Ascending aorta (tissue), 2 donors: ENCODE results near the gene ANXA6. TPM values are rescaled to one million over a fixed set of nuclear protein-coding genes. Genes with fewer than 3 reads are reported as not detected.

ENCODE experiments used
- DNase-seq, 2 donors: peaks; one replicate each; pipeline ENCODE4 v3.0.0-alpha.2; 2019; ENCODE audit warnings: low spot score in 2 of 2
- H3K27ac ChIP-seq, 2 donors: fragments of 200-600 bp; sonication (generic); one replicate each; pipeline ENCODE4 v1.5.1; 2016 to 2017; ENCODE audit warnings: mild to moderate bottlenecking in 1 of 2
- H3K27me3 ChIP-seq: fragments of 200-600 bp; sonication (generic); one replicate; pipeline ENCODE4 v1.5.1; 2017
- H3K36me3 ChIP-seq, 2 donors: fragments of 200-600 bp; sonication (generic); one replicate each; pipeline ENCODE4 v1.5.1; 2016
- H3K4me1 ChIP-seq, 2 donors: fragments of 200-600 bp; sonication (generic); one replicate each; pipeline ENCODE4 v1.5.1; 2016 to 2017; ENCODE audit warnings: mild to moderate bottlenecking in 1 of 2
- H3K4me3 ChIP-seq, 2 donors: fragments of 200-600 bp; sonication (generic); one replicate each; pipeline ENCODE4 v1.5.1; 2016 to 2017; ENCODE audit warnings: mild to moderate bottlenecking in 1 of 2
- H3K9me3 ChIP-seq, 2 donors: fragments of 200-600 bp; sonication (generic); one replicate each; pipeline ENCODE4 v1.5.1; 2016
- intact Hi-C: fragments of 100-400 bp; cut with DNase I; formaldehyde crosslinking; loops from one replicate; pipeline ENCODE4 v1.15.1; 2023
- total RNA-seq: library from RNA; depleted of rRNA; stranded (reverse); fragments of >200 nt; gene quantifications from one replicate; pipeline ENCODE4 v1.1.0, GENCODE V29; 2016
- TF ChIP-seq, protein P1 (sequence below), 3 experiments: fragments of 200-600 bp in 2 of 3; fragments of 450-650 bp in 1 of 3; sonication (generic) in 2 of 3; IDR thresholded peaks; one replicate each; pipeline ENCODE4 v1.5.1; 2016 to 2019; ENCODE audit warnings: antibody characterized with exemption in 3 of 3, mild to moderate bottlenecking in 1 of 3, moderate library complexity in 1 of 3

Gene ANXA6
- total RNA-seq, 1 donor from 2014 or later, result 334 TPM

DNA sequence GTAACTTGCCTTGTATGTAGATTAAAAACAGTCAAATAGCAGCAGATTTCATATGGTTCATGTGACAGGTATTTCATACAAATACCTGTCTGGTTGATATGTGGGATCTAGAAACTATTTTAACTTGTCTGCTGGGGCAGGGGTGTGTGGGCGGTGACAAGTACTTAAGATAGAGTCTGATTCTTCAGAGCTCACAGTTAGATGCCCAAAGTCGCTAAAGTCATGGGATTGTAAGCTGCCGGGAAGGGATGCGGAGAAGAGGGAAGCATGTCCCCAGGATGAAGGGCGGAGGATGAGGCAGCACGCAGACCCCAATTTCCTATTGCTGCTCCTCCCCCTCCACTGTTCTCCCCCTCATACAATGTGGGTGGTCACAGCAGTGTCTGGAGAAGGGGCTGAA is 13.3 kb downstream of the ANXA6 start:
- Histone ChIP-seq H3K4me1 (peaks cover 0 to 34% of the 10 kb centered on the region in 2 donors), H3K36me3 (peaks cover 20 to 49% of the 10 kb centered on the region in 2 donors), H3K4me3 (no peak overlapping the region), H3K9me3 (no peaks in the 10 kb centered on the region), H3K27ac (no peak overlapping the region), H3K27me3 (no peaks in the 10 kb centered on the region)
- TF ChIP-seq, protein P1, sequence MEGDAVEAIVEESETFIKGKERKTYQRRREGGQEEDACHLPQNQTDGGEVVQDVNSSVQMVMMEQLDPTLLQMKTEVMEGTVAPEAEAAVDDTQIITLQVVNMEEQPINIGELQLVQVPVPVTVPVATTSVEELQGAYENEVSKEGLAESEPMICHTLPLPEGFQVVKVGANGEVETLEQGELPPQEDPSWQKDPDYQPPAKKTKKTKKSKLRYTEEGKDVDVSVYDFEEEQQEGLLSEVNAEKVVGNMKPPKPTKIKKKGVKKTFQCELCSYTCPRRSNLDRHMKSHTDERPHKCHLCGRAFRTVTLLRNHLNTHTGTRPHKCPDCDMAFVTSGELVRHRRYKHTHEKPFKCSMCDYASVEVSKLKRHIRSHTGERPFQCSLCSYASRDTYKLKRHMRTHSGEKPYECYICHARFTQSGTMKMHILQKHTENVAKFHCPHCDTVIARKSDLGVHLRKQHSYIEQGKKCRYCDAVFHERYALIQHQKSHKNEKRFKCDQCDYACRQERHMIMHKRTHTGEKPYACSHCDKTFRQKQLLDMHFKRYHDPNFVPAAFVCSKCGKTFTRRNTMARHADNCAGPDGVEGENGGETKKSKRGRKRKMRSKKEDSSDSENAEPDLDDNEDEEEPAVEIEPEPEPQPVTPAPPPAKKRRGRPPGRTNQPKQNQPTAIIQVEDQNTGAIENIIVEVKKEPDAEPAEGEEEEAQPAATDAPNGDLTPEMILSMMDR (IDR thresholded peaks at IDR 0.05), result no peak
- no peak for DNase-seq
- intact Hi-C loops, result no loop called here

- no peaks in the 10 kb centered on the region for H3K27me3 ChIP-seq
- peaks cover 26 to 55% of the 10 kb centered on the region in 2 donors for H3K36me3 ChIP-seq
These were observed 13.9 kb downstream of the ANXA6 start for GRCh38 chr5:151143645-151144044.

GRCh38 chr5:151142933-151143332 is 14.6 kb downstream of the ANXA6 start:
- peaks cover 0 to 34% of the 10 kb centered on the region in 2 donors for H3K4me1 ChIP-seq
- TF ChIP-seq, protein P1 (IDR thresholded peaks at IDR 0.05), result no peak
- H3K27ac ChIP-seq, result no peak overlapping the region
- H3K36me3 ChIP-seq, result peaks cover 34 to 63% of the 10 kb centered on the region in 2 donors
- no peaks in the 10 kb centered on the region for H3K9me3 ChIP-seq
- no peak overlapping the region for H3K4me3 ChIP-seq
- no peak for DNase-seq
- intact Hi-C loops, result no loop called here
- no peaks in the 10 kb centered on the region for H3K27me3 ChIP-seq

More at GRCh38 chr5:151143645-151144044, 13.9 kb downstream of the ANXA6 start:
- intact Hi-C loops, result no loop called here
- TF ChIP-seq, protein P1 (IDR thresholded peaks at IDR 0.05), result no peak
- Histone ChIP-seq H3K9me3 (no peaks in the 10 kb centered on the region), H3K4me3 (no peak overlapping the region), H3K27ac (no peak overlapping the region), H3K4me1 (peaks cover 0 to 34% of the 10 kb centered on the region in 2 donors)
- no peak for DNase-seq

DNA sequence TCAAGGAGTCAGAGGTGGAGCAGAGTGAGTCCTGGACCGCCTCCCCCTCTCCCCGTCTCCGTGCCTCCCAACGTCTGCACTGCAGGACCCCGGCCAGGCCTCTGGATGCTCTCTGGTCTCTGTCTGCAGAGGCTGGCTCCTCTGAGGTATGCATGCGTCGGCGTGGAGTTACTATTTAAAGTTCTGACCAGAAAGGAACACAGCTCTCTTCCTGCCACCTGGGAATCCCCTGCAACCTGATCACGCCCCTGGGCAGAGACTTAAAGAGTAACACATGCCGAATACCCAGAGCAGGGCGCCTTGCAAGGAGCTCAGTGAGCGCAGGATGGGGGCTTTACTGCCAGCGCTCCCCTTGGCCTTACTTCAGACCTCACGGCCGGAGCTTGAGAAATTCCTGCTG is 16.0 kb downstream of the ANXA6 start:
- no peak for DNase-seq
- Histone ChIP-seq H3K4me3 (peak overlapping the region in 1 of 2 donors; percentile 26), H3K4me1 (peaks cover 0 to 34% of the 10 kb centered on the region in 2 donors), H3K27me3 (no peaks in the 10 kb centered on the region), H3K27ac (peak overlapping the region; percentile 19 to 53), H3K36me3 (peaks cover 42 to 64% of the 10 kb centered on the region in 2 donors), H3K9me3 (no peaks in the 10 kb centered on the region)
- intact Hi-C loops, result no loop called here
- TF ChIP-seq, protein P1 (IDR thresholded peaks at IDR 0.05), result no peak

DNA sequence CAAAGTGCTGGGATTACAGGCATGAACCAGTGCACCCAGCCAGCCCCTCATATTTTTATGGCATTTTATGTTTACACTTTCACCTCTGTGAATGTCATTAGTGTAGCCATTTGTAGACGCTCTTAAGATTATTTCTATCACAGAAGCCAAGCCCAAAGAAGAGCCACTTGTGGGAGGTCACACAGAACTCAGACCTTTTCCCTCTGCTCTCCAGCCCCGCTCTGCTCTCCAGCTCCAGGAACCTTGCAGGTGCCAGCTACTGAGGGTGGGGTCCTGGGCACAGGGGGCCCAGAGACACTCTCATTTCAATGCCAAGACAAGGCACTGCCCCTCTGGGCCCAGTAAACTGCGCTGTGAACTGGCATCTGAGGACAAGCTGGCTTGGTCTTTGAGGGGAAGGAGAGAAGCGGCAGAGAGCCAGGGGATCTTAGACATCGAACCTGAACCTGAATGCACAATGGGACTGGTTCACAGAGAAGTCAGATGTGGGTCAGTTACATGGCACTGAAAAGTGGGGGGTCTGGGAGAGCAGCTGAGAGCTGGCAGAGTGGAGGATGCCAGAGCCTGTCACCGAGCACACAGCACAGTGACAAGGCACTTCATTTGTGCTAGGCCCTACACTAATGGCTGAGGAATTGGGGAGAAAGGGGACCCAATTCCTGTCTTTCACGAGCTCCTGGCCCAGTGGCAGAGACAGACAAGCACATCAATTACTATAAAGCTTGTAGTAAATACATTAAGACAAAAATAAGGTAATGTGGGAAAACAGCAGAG is 16.7 kb downstream of the ANXA6 start:
- intact Hi-C loops, result no loop called here
- H3K4me1 ChIP-seq, result peaks cover 0 to 30% of the 10 kb centered on the region in 2 donors
- TF ChIP-seq, protein P1 (IDR thresholded peaks at IDR 0.05), result no peak
- H3K27me3 ChIP-seq, result no peaks in the 10 kb centered on the region
- no peak for DNase-seq
- peak overlapping the region; percentile 19 to 53 for H3K27ac ChIP-seq
- H3K36me3 ChIP-seq, result peaks cover 49 to 64% of the 10 kb centered on the region in 2 donors
- no peaks in the 10 kb centered on the region for H3K9me3 ChIP-seq
- H3K4me3 ChIP-seq, result no peak overlapping the region
